ENCODE measurements around the gene SCUBE3. TPM values are rescaled to one million over a fixed set of nuclear protein-coding genes. Genes with fewer than 3 reads are reported as not detected.
A peak's percentile ranks its signal among the peaks of the same experiment; 100 is the strongest.

The SCUBE3 gene
- total and polyA plus RNA-seq, 9 of the 15 experiments (the other 6 are each of a cell fraction or from before 2014, with no cell fraction given), result 0.01 to 0.11 TPM; not detected in 7

GRCh38 chr6:35258858-35259193 lies 45.1 kb downstream of the SCUBE3 start (continued):
- TF ChIP-seq RBM25 (IDR thresholded peaks at IDR 0.05; ENCODE audit: low read depth, low read length, severe bottlenecking), result no peak
- TF ChIP-seq NFIC (IDR thresholded peaks at IDR 0.05), result no peak
- TF ChIP-seq ZFX (CRISPR knock-in tag; IDR thresholded peaks at IDR 0.05), result no peak
- no peak for TF ChIP-seq E2F3 (CRISPR knock-in tag; IDR thresholded peaks at IDR 0.05)
- TF ChIP-seq ATF7 (IDR thresholded peaks at IDR 0.05), result no peak
- TF ChIP-seq, protein P1, sequence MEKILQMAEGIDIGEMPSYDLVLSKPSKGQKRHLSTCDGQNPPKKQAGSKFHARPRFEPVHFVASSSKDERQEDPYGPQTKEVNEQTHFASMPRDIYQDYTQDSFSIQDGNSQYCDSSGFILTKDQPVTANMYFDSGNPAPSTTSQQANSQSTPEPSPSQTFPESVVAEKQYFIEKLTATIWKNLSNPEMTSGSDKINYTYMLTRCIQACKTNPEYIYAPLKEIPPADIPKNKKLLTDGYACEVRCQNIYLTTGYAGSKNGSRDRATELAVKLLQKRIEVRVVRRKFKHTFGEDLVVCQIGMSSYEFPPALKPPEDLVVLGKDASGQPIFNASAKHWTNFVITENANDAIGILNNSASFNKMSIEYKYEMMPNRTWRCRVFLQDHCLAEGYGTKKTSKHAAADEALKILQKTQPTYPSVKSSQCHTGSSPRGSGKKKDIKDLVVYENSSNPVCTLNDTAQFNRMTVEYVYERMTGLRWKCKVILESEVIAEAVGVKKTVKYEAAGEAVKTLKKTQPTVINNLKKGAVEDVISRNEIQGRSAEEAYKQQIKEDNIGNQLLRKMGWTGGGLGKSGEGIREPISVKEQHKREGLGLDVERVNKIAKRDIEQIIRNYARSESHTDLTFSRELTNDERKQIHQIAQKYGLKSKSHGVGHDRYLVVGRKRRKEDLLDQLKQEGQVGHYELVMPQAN (IDR thresholded peaks at IDR 0.05; ENCODE audit: borderline replicate concordance), result no peak
- TF ChIP-seq PML (IDR thresholded peaks at IDR 0.05; ENCODE audit: low read length), result no peak
- TF ChIP-seq BRF1 (IDR thresholded peaks at IDR 0.05; ENCODE audit: borderline replicate concordance, extremely low read depth, insufficient read length), result no peak
- TF ChIP-seq ZNF232 (CRISPR knock-in tag; IDR thresholded peaks at IDR 0.05), result no peak
- no peak for TF ChIP-seq STAT5B (CRISPR knock-in tag; IDR thresholded peaks at IDR 0.05)
- TF ChIP-seq SNIP1 (IDR thresholded peaks at IDR 0.05; ENCODE audit: low read depth), result peak; percentile 66; the same call in 1 of the 2 replicates
- no peak for TF ChIP-seq ZNF134 (CRISPR knock-in tag; conservative IDR thresholded peaks at IDR 0.05)
- no peak for TF ChIP-seq BRCA1 (IDR thresholded peaks at IDR 0.05)
- no peak for TF ChIP-seq BRCA1 (CRISPR knock-in tag; IDR thresholded peaks at IDR 0.05)
- TF ChIP-seq HINFP (tag; conservative IDR thresholded peaks at IDR 0.05; ENCODE audit: low read depth), result no peak
- TF ChIP-seq KDM4B (IDR thresholded peaks at IDR 0.05; ENCODE audit: borderline replicate concordance in 2 of 2, low read depth in 1 of 2), result no peak
- no peak for TF ChIP-seq TOE1 (IDR thresholded peaks at IDR 0.05; ENCODE audit: borderline replicate concordance)
- TF ChIP-seq TOE1 (CRISPR knock-in tag; IDR thresholded peaks at IDR 0.05; ENCODE audit: borderline replicate concordance, low read depth), result 0 out of 2 replicates have a peak, but pooled peaks have one; percentile 59
- TF ChIP-seq ZBTB2 (IDR thresholded peaks at IDR 0.05), result no peak
- TF ChIP-seq, protein P2, sequence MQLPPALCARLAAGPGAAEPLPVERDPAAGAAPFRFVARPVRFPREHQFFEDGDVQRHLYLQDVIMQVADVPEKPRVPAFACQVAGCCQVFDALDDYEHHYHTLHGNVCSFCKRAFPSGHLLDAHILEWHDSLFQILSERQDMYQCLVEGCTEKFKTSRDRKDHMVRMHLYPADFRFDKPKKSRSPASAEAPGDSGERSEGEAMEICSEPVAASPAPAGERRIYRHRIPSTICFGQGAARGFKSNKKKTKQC (CRISPR knock-in tag; IDR thresholded peaks at IDR 0.05), result 0 out of 2 replicates have a peak, but pooled peaks have one; percentile 24
- TF ChIP-seq CBX8 (IDR thresholded peaks at IDR 0.05; ENCODE audit: borderline replicate concordance, extremely low read depth, low read depth, low read length, poor library complexity, severe bottlenecking), result no peak
- TF ChIP-seq XRCC3 (IDR thresholded peaks at IDR 0.05), result no peak
- no peak for TF ChIP-seq GABPB1 (CRISPR knock-in tag; IDR thresholded peaks at IDR 0.05)
